ENCODE data around the gene CDK5.

Gene CDK5

DNA sequence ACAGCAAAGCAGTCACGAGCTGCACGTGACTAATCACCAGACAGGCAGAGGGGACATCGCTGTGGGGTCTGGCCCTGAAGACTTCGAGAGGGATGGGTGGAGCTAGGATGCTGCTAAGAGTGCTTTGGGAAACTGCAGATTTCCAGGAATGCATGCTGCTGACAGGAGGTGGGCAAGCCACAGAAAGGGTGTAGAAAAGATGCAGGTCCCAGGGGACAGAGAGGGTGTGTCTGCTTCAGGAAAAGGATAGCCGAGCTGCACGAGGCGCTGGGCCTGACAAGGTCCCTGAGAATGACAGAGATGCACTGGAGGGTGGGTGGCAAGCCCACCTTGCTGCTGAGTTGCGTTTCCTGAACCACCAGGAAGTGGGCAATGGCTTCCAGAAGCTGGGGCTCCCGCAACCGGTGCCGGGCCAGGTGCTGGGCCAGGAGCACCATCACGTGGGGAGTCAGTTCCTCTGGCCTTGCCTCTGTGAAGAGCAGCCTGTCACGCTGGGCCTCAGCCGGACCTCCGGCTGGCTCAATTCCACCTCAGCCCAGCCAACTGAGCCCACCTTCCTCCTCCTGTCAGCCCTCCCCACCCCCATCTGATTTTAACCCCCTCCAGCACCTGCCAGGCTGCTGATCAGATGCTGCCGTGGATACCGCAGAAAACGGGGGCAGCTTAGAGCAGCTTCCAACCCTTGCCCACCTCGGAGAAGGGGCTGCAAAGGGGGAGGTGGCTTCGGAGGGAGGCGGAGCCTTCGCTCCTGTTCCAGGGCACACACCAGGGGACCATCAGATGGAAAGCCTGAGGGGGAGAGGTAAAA, 20.7 kb upstream of the CDK5 start:
- Histone ChIP-seq H3K4me3 (no peak overlapping the region; the same call in 1 of the 2 replicates), H3K9ac (ENCODE audit: insufficient read length) (no peak overlapping the region), H3K36me3 (ENCODE audit: insufficient read depth, low read length) (peaks cover 22% of the 10 kb centered on the region; the same call in 1 of the 2 replicates), H3K9me3 (ENCODE audit: low read depth, low read length) (no peaks in the 10 kb centered on the region), H3K27ac (peak overlapping the region; percentile 42; the same call in 1 of the 2 replicates)
- TF ChIP-seq FOXP2 (optimal IDR thresholded peaks at IDR 0.05; ENCODE audit: control extremely low read depth, extremely low read length, insufficient read depth) = no peak
- TF ChIP-seq EZH2 (IDR thresholded peaks at IDR 0.05) = no peak
- peak; percentile 41; the same call in 1 of the 2 replicates for TF ChIP-seq POLR2AphosphoS5 (IDR thresholded peaks at IDR 0.05; ENCODE audit: borderline replicate concordance, low read depth, low read length)
- no peak for DNase-seq (ENCODE audit: low read depth, low spot score)

DNA sequence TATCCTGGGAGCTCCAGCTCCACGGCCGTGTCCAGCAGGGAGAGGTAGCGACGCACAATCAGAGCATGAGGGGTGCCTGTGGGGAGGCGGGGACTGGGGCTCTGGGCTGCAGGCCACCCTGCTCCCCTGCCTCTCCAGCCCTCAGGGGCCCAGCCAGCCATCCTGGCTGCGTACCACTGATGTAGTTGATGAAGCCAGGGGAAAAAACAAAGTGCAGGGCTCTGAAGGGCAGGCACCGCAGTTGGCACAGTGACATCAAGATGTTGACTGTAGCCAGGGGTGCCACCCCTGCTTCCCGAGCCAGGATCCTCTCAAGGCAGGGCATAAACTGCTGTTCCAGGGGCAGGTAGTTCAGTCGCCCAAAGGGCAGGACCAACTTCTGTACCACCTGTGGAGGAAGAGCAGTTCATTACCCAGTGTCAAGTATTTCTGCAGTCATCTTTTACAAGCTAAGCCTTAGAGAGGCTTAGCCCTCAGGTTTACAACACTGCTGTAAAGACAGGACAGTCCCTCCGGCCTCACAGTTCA, 20.1 kb upstream of the CDK5 start:
- TF ChIP-seq POLR2AphosphoS5 (IDR thresholded peaks at IDR 0.05; ENCODE audit: borderline replicate concordance, low read depth, low read length) = 0 out of 2 replicates have a peak, but pooled peaks have one; percentile 17
- TF ChIP-seq FOXP2 (optimal IDR thresholded peaks at IDR 0.05; ENCODE audit: control extremely low read depth, extremely low read length, insufficient read depth) = no peak
- Histone ChIP-seq H3K9me3 (ENCODE audit: low read depth, low read length) (no peaks in the 10 kb centered on the region), H3K27ac (peak overlapping the region; percentile 42; the same call in 1 of the 2 replicates), H3K4me3 (no peak overlapping the region), H3K9ac (ENCODE audit: insufficient read length) (no peak overlapping the region), H3K36me3 (ENCODE audit: insufficient read depth, low read length) (peaks cover 22% of the 10 kb centered on the region; the same call in 1 of the 2 replicates)
- no peak for DNase-seq (ENCODE audit: low read depth, low spot score)

DNA sequence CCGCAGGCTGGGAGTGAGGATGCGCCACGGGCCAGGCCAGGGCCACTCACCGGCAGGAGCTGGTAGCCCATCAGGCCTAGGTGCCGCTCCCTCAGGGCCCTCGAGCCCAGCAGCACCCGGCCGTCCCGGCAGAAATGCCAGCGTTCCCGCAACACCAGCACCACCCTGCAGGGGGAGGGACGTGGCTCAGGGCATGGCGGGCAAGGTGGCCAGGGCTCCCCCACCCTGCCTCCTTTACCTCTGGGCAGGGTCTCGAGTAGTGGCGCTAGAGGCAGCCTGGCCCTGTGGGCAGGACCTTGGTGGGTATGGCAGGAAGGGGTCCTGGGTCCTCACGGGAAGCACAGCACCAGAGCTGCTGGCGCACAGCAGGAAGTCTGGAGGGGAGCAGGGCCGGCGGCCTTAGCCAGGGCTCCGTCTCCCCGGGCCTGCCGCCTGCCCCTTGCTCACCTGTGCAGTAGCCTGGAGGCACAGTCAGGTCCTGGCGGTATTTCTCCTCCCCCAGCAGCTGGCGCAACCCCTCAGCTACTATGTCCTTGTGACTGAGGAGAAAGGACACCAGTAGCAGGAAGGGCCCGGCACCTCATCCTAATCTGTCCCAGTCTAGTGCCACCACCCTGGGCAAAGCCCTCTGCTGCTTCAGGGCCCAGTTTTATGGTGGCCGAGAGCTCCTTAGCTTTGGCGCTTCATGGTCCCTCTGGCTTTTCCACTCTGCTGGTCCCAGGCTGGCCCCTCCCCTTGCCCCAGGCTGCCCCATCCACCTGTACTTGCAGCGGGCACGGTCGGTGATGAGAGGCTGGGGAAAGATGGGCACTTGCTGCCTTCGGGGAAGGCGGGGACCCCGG, 19.4 kb upstream of the CDK5 start:
- no peaks in the 10 kb centered on the region for H3K9me3 ChIP-seq (ENCODE audit: low read depth, low read length)
- H3K27ac ChIP-seq = no peak overlapping the region
- peaks cover 25% of the 10 kb centered on the region; the same call in 1 of the 2 replicates for H3K36me3 ChIP-seq (ENCODE audit: insufficient read depth, low read length)
- no peak overlapping the region for H3K9ac ChIP-seq (ENCODE audit: insufficient read length)
- TF ChIP-seq POLR2AphosphoS5 (IDR thresholded peaks at IDR 0.05; ENCODE audit: borderline replicate concordance, low read depth, low read length) (no peak; the same call in 1 of the 2 replicates), FOXP2 (optimal IDR thresholded peaks at IDR 0.05; ENCODE audit: control extremely low read depth, extremely low read length, insufficient read depth) (no peak), EZH2 (IDR thresholded peaks at IDR 0.05) (no peak)
- DNase-seq (ENCODE audit: low read depth, low spot score) = no peak
- no peak overlapping the region for H3K4me3 ChIP-seq

DNA sequence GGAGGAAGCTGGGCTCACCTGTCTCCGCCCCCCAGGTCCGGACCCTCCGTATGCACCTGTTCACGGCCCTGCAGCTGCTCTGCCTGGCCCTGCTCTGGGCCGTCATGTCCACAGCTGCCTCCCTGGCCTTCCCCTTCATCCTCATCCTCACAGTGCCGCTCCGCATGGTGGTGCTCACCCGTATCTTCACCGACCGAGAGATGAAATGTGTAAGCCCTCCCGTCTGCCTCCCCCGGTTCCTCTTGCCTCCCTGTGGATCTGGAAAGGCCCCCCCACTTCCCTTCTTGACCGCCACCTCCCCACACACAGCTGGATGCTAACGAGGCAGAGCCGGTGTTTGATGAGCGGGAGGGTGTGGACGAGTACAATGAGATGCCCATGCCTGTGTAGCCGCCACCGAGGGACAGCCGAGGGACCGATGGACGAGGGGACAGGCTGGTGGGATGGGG, 18.3 kb upstream of the CDK5 start:
- Histone ChIP-seq H3K9me3 (ENCODE audit: low read depth, low read length) (no peaks in the 10 kb centered on the region), H3K27ac (no peak overlapping the region), H3K9ac (ENCODE audit: insufficient read length) (no peak overlapping the region), H3K4me3 (no peak overlapping the region), H3K36me3 (ENCODE audit: insufficient read depth, low read length) (peaks cover 35% of the 10 kb centered on the region; the same call in 1 of the 2 replicates)
- TF ChIP-seq POLR2AphosphoS5 (IDR thresholded peaks at IDR 0.05; ENCODE audit: borderline replicate concordance, low read depth, low read length) = peak; percentile 16; the same call in 1 of the 2 replicates
- no peak for TF ChIP-seq FOXP2 (optimal IDR thresholded peaks at IDR 0.05; ENCODE audit: control extremely low read depth, extremely low read length, insufficient read depth)
- no peak for DNase-seq (ENCODE audit: low read depth, low spot score)

DNA sequence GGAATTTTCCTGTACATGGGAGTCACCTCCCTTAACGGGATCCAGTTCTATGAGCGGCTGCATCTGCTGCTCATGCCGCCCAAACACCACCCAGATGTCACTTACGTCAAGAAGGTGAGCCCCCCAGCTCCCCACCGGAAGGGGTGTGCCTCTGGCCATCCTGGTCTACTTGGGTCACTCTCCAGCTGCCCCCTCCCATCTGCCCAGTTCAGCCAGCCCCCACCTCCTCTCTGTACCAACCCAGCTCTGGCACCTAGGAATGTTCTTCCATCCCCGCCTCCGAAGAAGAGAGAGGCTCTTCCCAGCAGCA, 17.9 kb upstream of the CDK5 start:
- Histone ChIP-seq H3K27ac (no peak overlapping the region), H3K36me3 (ENCODE audit: insufficient read depth, low read length) (peaks cover 39% of the 10 kb centered on the region; the same call in 1 of the 2 replicates), H3K9ac (ENCODE audit: insufficient read length) (no peak overlapping the region), H3K9me3 (ENCODE audit: low read depth, low read length) (no peaks in the 10 kb centered on the region), H3K4me3 (no peak overlapping the region)
- TF ChIP-seq EZH2 (IDR thresholded peaks at IDR 0.05) (no peak), POLR2AphosphoS5 (IDR thresholded peaks at IDR 0.05; ENCODE audit: borderline replicate concordance, low read depth, low read length) (no peak), FOXP2 (optimal IDR thresholded peaks at IDR 0.05; ENCODE audit: control extremely low read depth, extremely low read length, insufficient read depth) (no peak)
- DNase-seq (ENCODE audit: low read depth, low spot score) = no peak

DNA sequence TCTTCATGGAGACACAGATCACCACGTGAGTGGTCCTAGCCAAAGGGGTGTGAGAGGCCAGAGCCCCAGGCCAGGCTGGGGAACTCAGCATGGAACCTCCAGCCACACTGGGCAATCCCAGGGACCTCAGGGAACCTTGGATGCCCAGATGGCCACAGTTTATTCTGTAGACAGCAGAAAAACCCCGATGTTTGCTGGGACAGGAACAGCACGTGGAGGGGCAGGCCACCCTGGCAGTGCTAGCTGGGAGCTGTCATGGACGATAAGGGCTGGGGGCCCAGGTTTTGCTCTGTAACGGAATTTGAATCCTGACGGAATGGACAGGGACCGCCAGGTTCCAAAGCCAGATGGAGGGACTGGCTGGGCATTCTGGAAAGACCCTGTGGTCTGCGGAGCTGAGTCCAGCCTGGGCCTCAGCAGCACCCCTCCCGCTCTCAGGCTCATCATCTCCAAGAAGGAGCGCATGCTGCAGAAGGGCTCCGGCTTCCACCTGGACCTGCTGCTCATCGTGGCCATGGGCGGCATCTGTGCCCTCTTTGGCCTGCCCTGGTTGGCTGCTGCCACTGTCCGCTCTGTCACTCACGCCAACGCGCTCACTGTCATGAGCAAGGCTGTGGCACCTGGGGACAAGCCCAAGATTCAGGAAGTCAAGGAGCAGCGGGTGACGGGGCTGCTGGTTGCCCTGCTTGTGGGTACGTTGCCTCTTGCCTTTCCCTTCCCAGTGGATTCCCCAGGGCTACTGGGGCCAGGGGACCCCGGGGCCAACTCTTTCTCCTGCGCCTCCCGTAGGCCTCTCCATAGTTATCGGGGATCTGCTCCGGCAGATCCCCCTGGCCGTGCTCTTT, 17.3 kb upstream of the CDK5 start:
- H3K36me3 ChIP-seq (ENCODE audit: insufficient read depth, low read length) = peaks cover 44% of the 10 kb centered on the region; the same call in 1 of the 2 replicates
- no peak overlapping the region for H3K4me3 ChIP-seq

DNA sequence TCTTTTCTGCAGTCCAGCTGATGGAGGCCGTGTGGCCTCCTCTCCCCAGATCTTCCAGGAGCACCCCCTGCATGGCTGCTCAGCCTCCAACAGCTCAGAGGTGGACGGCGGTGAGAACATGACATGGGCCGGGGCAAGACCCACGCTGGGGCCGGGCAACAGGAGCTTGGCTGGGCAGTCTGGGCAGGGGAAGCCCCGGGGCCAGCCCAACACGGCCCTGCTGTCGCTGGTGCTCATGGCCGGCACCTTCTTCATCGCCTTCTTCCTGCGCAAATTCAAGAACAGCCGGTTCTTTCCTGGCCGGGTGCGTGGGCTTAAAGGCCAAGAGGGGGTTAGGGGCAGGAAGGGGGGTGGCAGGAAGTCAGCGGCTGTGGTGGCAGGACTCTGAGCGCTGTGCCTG, 16.3 kb upstream of the CDK5 start:
- Histone ChIP-seq H3K9me3 (ENCODE audit: low read depth, low read length) (no peaks in the 10 kb centered on the region), H3K4me3 (no peak overlapping the region), H3K9ac (ENCODE audit: insufficient read length) (no peak overlapping the region), H3K36me3 (ENCODE audit: insufficient read depth, low read length) (peaks cover 55% of the 10 kb centered on the region; the same call in 1 of the 2 replicates), H3K27ac (no peak overlapping the region)
- TF ChIP-seq FOXP2 (optimal IDR thresholded peaks at IDR 0.05; ENCODE audit: control extremely low read depth, extremely low read length, insufficient read depth) = no peak
- TF ChIP-seq POLR2AphosphoS5 (IDR thresholded peaks at IDR 0.05; ENCODE audit: borderline replicate concordance, low read depth, low read length) = no peak
- TF ChIP-seq EZH2 (IDR thresholded peaks at IDR 0.05) = no peak
- DNase-seq (ENCODE audit: low read depth, low spot score) = no peak

More for the DNA sequence above, 17.3 kb upstream of the CDK5 start:
- H3K27ac ChIP-seq = no peak overlapping the region
- H3K9ac ChIP-seq (ENCODE audit: insufficient read length) = no peak overlapping the region
- TF ChIP-seq POLR2AphosphoS5 (IDR thresholded peaks at IDR 0.05; ENCODE audit: borderline replicate concordance, low read depth, low read length) = no peak
- DNase-seq (ENCODE audit: low read depth, low spot score) = no peak
- H3K9me3 ChIP-seq (ENCODE audit: low read depth, low read length) = no peaks in the 10 kb centered on the region

All from SK-N-MC (cell line).